ENCODE data around the gene DLG2.

Gene DLG2

DNA sequence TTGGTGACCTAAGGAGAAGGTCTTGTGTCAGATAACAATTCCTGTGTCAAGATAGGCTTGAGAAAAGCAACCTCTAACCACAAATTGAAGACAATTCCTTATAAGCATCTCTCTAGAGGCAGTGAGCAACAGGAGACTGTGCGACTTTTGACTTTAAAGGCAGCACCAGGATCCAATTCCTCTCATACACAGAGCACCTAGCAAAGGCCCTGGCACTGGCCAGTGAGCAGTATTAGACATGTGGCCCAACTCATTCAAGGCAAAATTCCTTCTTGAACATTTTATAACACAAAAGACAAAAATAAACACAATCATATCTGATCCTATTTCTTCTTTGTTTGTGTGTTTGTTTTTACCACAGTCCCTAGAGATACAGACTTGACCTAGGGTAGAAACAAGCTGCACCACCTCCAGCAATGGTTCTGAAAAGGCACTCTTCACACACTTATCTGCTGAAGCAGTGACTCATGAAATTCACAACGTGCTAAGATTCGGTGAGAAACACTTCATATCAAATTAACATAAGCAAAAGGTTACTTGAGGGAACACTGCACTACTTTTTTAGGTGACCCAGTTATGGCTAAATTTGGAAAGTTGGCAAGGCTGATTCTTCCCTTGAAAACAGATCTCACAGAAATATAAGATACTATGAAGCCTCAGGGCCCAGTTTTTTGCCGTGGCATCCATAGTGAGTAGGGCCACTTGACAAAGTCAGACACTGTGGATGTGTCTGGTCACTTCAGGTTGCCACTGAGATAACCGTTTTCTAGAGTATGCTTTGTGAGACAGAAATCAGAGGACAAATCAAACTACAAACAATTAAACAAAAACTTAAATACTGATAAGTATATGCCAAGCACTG is 1018.9 kb downstream of the DLG2 start:
- TF ChIP-seq CTCF (IDR thresholded peaks at IDR 0.05; ENCODE audit: low read depth, low read length): no peak
- no peak for DNase-seq (ENCODE audit: low read depth, low spot score)
- no peak overlapping the region for H3K4me3 ChIP-seq (ENCODE audit: low read depth, low read length)
- in situ Hi-C loops (cut with HindIII; ENCODE audit: low sequenced_read_pairs): no loop called here

GRCh38 chr11:84594602-84595001 is 1032.5 kb downstream of the DLG2 start:
- no peak for TF ChIP-seq CTCF (IDR thresholded peaks at IDR 0.05; ENCODE audit: low read depth, low read length)
- no peak for DNase-seq (ENCODE audit: low read depth, low spot score)

GRCh38 chr11:84590106-84590505 is 1037.0 kb downstream of the DLG2 start:
- TF ChIP-seq CTCF (IDR thresholded peaks at IDR 0.05; ENCODE audit: low read depth, low read length): no peak
- in situ Hi-C loops (cut with HindIII; ENCODE audit: low sequenced_read_pairs): no loop called here
- no peak for DNase-seq (ENCODE audit: low read depth, low spot score)
- H3K4me3 ChIP-seq (ENCODE audit: low read depth, low read length): no peak overlapping the region

More at GRCh38 chr11:84594602-84595001, 1032.5 kb downstream of the DLG2 start:
- in situ Hi-C loops (cut with HindIII; ENCODE audit: low sequenced_read_pairs): no loop called here
- H3K4me3 ChIP-seq (ENCODE audit: low read depth, low read length): no peak overlapping the region

DNA sequence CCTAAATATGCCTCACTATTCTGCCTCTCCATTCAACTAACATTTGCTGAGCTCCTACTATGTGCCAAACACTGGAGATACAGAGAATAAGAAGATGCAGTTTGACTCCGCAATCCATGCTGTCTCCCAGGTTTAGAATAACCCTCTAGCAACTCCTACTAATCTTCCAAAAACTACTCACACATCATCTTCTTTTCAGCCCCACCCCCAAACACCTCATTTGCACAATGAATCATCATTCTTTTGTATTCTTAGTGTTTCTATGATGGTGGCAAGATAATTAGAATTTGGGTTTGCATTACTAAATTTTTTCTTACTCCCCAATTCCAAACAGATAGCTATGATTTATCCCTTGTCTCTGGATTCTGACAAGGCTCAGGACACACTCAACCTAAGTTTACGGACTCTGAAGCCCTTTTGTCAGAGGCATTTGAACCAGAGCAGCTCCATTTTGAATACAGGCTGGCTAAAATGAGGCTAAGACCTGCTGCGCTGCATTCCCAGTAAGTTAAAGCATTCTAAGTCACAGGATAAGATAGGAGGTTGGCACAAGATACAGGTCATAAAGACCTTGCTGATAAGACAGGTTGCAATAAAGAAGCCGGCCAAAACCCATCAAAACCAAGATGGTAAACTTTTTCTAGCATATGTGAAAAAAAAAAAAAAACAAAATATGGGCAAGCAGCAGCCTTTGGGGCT is 1038.9 kb downstream of the DLG2 start:
- no peak overlapping the region for H3K4me3 ChIP-seq (ENCODE audit: low read depth, low read length)
- no peak for TF ChIP-seq CTCF (IDR thresholded peaks at IDR 0.05; ENCODE audit: low read depth, low read length)
- no peak for DNase-seq (ENCODE audit: low read depth, low spot score)
- in situ Hi-C loops (cut with HindIII; ENCODE audit: low sequenced_read_pairs): no loop called here

GRCh38 chr11:84583106-84583505 is 1044.0 kb downstream of the DLG2 start:
- no peak overlapping the region for H3K4me3 ChIP-seq (ENCODE audit: low read depth, low read length)
- in situ Hi-C loops (cut with HindIII; ENCODE audit: low sequenced_read_pairs): no loop called here
- no peak for TF ChIP-seq CTCF (IDR thresholded peaks at IDR 0.05; ENCODE audit: low read depth, low read length)
- no peak for DNase-seq (ENCODE audit: low read depth, low spot score)

DNA sequence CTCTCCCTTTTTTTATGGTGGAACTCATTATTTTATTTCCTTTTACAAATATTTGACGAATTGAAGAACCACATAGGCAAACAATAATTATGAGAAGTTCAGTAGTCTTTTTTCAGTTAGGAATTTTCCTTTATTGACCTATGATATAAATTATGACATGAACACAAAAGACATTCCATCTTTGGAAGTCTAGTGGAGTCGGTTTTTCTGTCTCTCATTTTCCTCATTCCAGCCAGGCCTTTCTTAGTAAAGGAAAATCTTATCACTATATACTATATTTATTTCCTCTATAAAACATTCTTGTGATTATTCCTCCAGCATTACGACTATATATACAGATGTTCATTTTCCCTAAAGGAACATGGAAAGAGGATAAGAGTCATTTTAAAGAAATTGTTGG is 1046.1 kb downstream of the DLG2 start:
- no peak for DNase-seq (ENCODE audit: low read depth, low spot score)
- in situ Hi-C loops (cut with HindIII; ENCODE audit: low sequenced_read_pairs): no loop called here
- no peak overlapping the region for H3K4me3 ChIP-seq (ENCODE audit: low read depth, low read length)
- TF ChIP-seq CTCF (IDR thresholded peaks at IDR 0.05; ENCODE audit: low read depth, low read length): no peak

Data from astrocyte of the spinal cord (primary cell).